Lung (tissue), 12 donors: ENCODE data around the gene DISC1. TPM values are rescaled to one million over a fixed set of nuclear protein-coding genes. Genes with fewer than 3 reads are reported as not detected.

ENCODE experiments used
- ATAC-seq: fragments of 200-7000 bp; cut with Tn5 transposase; one replicate; pipeline ENCODE4 v1.9.1; 2020; ENCODE audit warnings: moderate number of reproducible peaks; ENCODE audit not compliant: insufficient read depth, low FRiP score
- DNase-seq, 3 donors: peaks; one replicate each; pipeline ENCODE4 v3.0.0-alpha.2; 2013 to 2017
- H3K27ac ChIP-seq, 2 donors: one replicate each; pipeline ENCODE4 v1.5.1; 2013; ENCODE audit warnings: mild to moderate bottlenecking in 2 of 2, moderate library complexity in 2 of 2, control low read depth in 1 of 2, inconsistent platforms in 1 of 2, low read depth in 1 of 2, low read length in 1 of 2
- H3K27me3 ChIP-seq, 3 donors: one replicate each; pipeline ENCODE4 v1.5.1; 2013; ENCODE audit warnings: low read length in 2 of 3; ENCODE audit not compliant: control insufficient read depth in 3 of 3, insufficient read depth in 3 of 3
- H3K36me3 ChIP-seq, 4 donors: one replicate each; pipeline ENCODE4 v1.5.1; 2013; ENCODE audit warnings: low read length in 4 of 4, mild to moderate bottlenecking in 1 of 4, moderate library complexity in 1 of 4; ENCODE audit not compliant: control insufficient read depth in 4 of 4, insufficient read depth in 4 of 4
- H3K4me1 ChIP-seq, 5 donors: one replicate each; pipeline ENCODE4 v1.5.1; 2013; ENCODE audit warnings: low read length in 5 of 5, mild to moderate bottlenecking in 2 of 5, moderate library complexity in 1 of 5; ENCODE audit not compliant: control insufficient read depth in 5 of 5, insufficient read depth in 5 of 5
- H3K4me3 ChIP-seq: one replicate; pipeline ENCODE4 v1.5.1; 2013; ENCODE audit warnings: mild to moderate bottlenecking, control low read depth, moderate library complexity
- H3K9ac ChIP-seq, 2 donors: one replicate each; pipeline ENCODE4 v1.5.1; 2013; ENCODE audit warnings: low read length in 2 of 2, control low read depth in 1 of 2; ENCODE audit not compliant: insufficient read depth in 1 of 2
- H3K9me3 ChIP-seq, 4 donors: one replicate each; pipeline ENCODE4 v1.5.1; 2013; ENCODE audit warnings: low read length in 3 of 4, mild to moderate bottlenecking in 1 of 4, moderate library complexity in 1 of 4; ENCODE audit not compliant: control insufficient read depth in 4 of 4, insufficient read depth in 3 of 4
- WGBS, 2 donors: extraction: QIAGEN DNeasy Blood & Tissue Kit; methylation state at CpG; one replicate each; pipeline ENCODE4 v1.1.7; 2013; 5-methylcytosine and 5-hydroxymethylcytosine counted together
- polyA plus RNA-seq, 2 donors: library from polyadenylated mRNA; stranded (reverse); fragments of 200-250 nt; gene quantifications; one replicate each; pipeline ENCODE4 v1.2.1, GENCODE V29; 2013
- total RNA-seq, 2 donors: library from RNA; depleted of rRNA in 1 of 2; stranded (reverse); fragments of >200 nt in 1 of 2; gene quantifications; one replicate each; pipeline ENCODE4 v1.2.1, GENCODE V29; 2014 to 2021
- TF ChIP-seq, protein P1 (sequence below): IDR thresholded peaks from 2 replicates; pipeline ENCODE4 v1.5.1; 2012; ENCODE audit warnings: mild to moderate bottlenecking; ENCODE audit errors: control extremely low read depth, extremely low read depth
- donor health status: control.
- donor health status: control.
- donor health status: Bipolar disorder and iron deficiency.
- donor health status: healthy.
- donor health status: DM: yes; HTN: yes; CAD: no.

Gene DISC1
- total and polyA plus RNA-seq, 4 donors, result 0.98 to 32.9 (median 6.1) TPM

GRCh38 chr1:231681006-231681405 lies 54.4 kb downstream of the DISC1 start:
- peaks cover 3 to 8% (median 5%) of the 10 kb centered on the region in 5 donors for H3K4me1 ChIP-seq
- H3K27ac ChIP-seq, result no peak overlapping the region
- peaks cover 0 to 3% (median 0%) of the 10 kb centered on the region in 4 donors for H3K9me3 ChIP-seq
- H3K9ac ChIP-seq, result no peak overlapping the region
- no peaks in the 10 kb centered on the region for H3K36me3 ChIP-seq
- ATAC-seq, result no peak
- WGBS, 2 donors, result 92 to 96% methylated on average over 3 of the region's 3 CpGs
- H3K27me3 ChIP-seq, result no peaks in the 10 kb centered on the region
- H3K4me3 ChIP-seq, result no peak overlapping the region
- no peak for DNase-seq
- TF ChIP-seq, protein P1, sequence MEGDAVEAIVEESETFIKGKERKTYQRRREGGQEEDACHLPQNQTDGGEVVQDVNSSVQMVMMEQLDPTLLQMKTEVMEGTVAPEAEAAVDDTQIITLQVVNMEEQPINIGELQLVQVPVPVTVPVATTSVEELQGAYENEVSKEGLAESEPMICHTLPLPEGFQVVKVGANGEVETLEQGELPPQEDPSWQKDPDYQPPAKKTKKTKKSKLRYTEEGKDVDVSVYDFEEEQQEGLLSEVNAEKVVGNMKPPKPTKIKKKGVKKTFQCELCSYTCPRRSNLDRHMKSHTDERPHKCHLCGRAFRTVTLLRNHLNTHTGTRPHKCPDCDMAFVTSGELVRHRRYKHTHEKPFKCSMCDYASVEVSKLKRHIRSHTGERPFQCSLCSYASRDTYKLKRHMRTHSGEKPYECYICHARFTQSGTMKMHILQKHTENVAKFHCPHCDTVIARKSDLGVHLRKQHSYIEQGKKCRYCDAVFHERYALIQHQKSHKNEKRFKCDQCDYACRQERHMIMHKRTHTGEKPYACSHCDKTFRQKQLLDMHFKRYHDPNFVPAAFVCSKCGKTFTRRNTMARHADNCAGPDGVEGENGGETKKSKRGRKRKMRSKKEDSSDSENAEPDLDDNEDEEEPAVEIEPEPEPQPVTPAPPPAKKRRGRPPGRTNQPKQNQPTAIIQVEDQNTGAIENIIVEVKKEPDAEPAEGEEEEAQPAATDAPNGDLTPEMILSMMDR, result no peak

DNA sequence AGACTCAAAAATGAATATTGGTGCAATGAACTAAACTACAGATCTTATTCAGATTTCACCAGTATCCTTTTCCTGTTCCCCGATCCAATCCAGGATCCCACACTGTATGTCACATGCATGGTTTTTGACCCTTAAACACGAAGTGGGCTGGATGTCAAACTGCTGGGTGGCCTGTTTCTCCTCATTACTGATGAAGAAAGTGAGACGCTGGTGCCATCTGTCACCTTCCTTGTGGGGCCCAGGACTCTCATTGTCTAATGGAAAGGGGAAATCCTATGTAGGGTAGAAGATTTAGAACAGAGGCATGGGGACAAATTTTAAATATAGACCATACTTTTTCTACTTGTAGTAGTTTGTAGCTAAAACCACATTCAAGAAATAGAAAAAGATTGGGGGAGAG lies 56.2 kb downstream of the DISC1 start:
- Histone ChIP-seq H3K27me3 (no peaks in the 10 kb centered on the region), H3K36me3 (no peaks in the 10 kb centered on the region), H3K27ac (no peak overlapping the region), H3K9me3 (peaks cover 0 to 8% (median 0%) of the 10 kb centered on the region in 4 donors), H3K4me3 (no peak overlapping the region), H3K4me1 (peaks cover 0 to 8% (median 4%) of the 10 kb centered on the region in 5 donors), H3K9ac (no peak overlapping the region)
- ATAC-seq (no peak), DNase-seq (no peak)
- 52 to 78% methylated on average over 3 of the region's 3 CpGs for WGBS, 2 donors
- TF ChIP-seq, protein P1, result no peak

DNA sequence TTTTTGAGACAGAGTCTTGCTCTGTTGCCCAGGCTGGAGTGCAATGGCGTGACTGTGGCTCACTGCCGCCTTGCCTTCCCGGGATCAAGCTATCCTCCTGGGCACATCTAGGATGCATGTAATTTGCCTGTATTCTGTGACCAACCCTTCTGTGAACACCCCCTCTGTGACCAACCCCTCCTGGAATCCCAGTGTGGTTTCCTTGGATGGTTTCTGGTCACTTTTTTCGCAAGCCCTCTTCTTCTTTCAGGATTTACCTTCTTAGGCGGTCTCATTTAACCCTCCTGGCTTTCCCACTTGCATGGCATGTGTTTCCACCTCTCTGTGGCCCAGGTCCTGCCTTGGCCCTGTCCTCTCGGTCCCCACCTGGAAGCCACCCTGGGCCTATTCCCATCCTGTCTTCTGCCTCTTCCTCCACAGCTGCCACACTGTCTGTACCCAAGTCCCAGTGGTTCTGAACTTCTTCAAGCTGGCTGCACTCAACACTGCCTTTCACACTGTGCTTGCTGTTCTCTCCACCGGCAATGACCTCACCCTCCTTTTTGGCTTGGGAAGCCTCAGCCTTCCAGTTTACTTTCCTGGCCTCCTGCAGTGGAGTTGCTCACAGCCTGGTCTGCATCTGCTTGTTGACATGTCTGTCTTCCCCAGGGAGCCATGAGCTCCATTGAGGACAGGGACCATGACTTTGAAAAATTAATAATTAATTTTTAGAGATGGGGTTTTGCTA lies 57.0 kb downstream of the DISC1 start:
- H3K36me3 ChIP-seq, result no peaks in the 10 kb centered on the region
- H3K9me3 ChIP-seq, result peaks cover 0 to 7% (median 0%) of the 10 kb centered on the region in 4 donors
- no peak overlapping the region for H3K4me3 ChIP-seq
- DNase-seq (no peak), ATAC-seq (no peak)
- H3K27me3 ChIP-seq, result no peaks in the 10 kb centered on the region
- peaks cover 0 to 7% (median 3%) of the 10 kb centered on the region in 5 donors for H3K4me1 ChIP-seq
- WGBS, 2 donors, result 91% methylated on average over 7 of the region's 7 CpGs
- TF ChIP-seq, protein P1, result no peak
- H3K27ac ChIP-seq, result no peak overlapping the region
- H3K9ac ChIP-seq, result no peak overlapping the region
